ENCODE data around the gene CIPC. TPM values are rescaled to one million over a fixed set of nuclear protein-coding genes. Genes with fewer than 3 reads are reported as not detected.

CIPC gene
- total RNA-seq, 1 experiment from 2014 or later = 26.6 TPM

GRCh38 chr14:77067632-77068516 is 30.2 kb upstream of the CIPC start:
- TF ChIP-seq CTCF (conservative IDR thresholded peaks at IDR 0.05; ENCODE audit: low read depth, low read length) (peak; percentile 100), EZH2 (IDR thresholded peaks at IDR 0.05; ENCODE audit: low read length, unreplicated experiment) (no peak)
- DNase-seq (peak; percentile 95), ATAC-seq (peak; percentile 78)
- H3K79me2 ChIP-seq (ENCODE audit: low read length) = no peaks in the 10 kb centered on the region
- no peaks in the 10 kb centered on the region for H4K20me1 ChIP-seq (ENCODE audit: low read length)
- no TSS peak for BruUV-seq (replicated peaks)
- ChIA-PET POLR2A (ENCODE audit: unreplicated experiment) (no interaction called here), CTCF (interaction anchor here (0.6 to 1.7 kb wide), 5 partner anchors 8 to 192 kb away, joined by 3 to 10 read pairs (median 4); no protein-coding TSS in a partner anchor)
- no peaks in the 10 kb centered on the region for H3F3A ChIP-seq (ENCODE audit: low read length, unreplicated experiment)
- intact Hi-C loops (cut with micrococcal nuclease) = loop anchor here (1.0 to 2.0 kb wide), 2 partner anchors 25 to 40 kb away; partner anchors contain the start of gene IRF2BPL
- H3K4me3 ChIP-seq (ENCODE audit: low read length) = no peak overlapping the region
- no peaks in the 10 kb centered on the region for H3K9me2 ChIP-seq (replicated peaks; ENCODE audit: low read length)
- H3K4me1 ChIP-seq (ENCODE audit: insufficient read depth, low read length) = peaks cover 38% of the 10 kb centered on the region
- no peaks in the 10 kb centered on the region for H3K36me3 ChIP-seq (ENCODE audit: low read depth, low read length)
- H3K27ac ChIP-seq (ENCODE audit: low read length) = no peak overlapping the region
- H3K27me3 ChIP-seq (ENCODE audit: low read length) = no peaks in the 10 kb centered on the region
- H3K9ac ChIP-seq (ENCODE audit: low read length) = 0 out of 2 replicates have a peak overlapping the region, but pooled peaks have one; percentile 1
- peak overlapping the region; percentile 19 for H3K4me2 ChIP-seq (ENCODE audit: low read length)
- H2AFZ ChIP-seq (ENCODE audit: low read length) = peak overlapping the region; percentile 60
- H3K9me3 ChIP-seq (ENCODE audit: low read length) = no peaks in the 10 kb centered on the region

- DNase-seq = no peak
- BruUV-seq (replicated peaks) = no TSS peak
- no peaks in the 10 kb centered on the region for H4K20me1 ChIP-seq (ENCODE audit: low read length)
- no peak for TF ChIP-seq CTCF (conservative IDR thresholded peaks at IDR 0.05; ENCODE audit: low read depth, low read length)
- TF ChIP-seq EZH2phosphoT487 (IDR thresholded peaks at IDR 0.05; ENCODE audit: borderline replicate concordance, low read length) = no peak
- no peak for TF ChIP-seq EZH2 (IDR thresholded peaks at IDR 0.05; ENCODE audit: low read length, unreplicated experiment)
- H3K9me3 ChIP-seq (ENCODE audit: low read length) = no peaks in the 10 kb centered on the region
- peak; percentile 1; the same call in 1 of the 2 replicates for ATAC-seq
- H3K36me3 ChIP-seq (ENCODE audit: low read depth, low read length) = no peaks in the 10 kb centered on the region
- no peaks in the 10 kb centered on the region for H3K79me2 ChIP-seq (ENCODE audit: low read length)
- ChIA-PET CTCF (interaction anchor here (0.6 to 1.7 kb wide), 8 partner anchors 9 to 193 kb away, joined by 3 to 10 read pairs (median 4); no protein-coding TSS in a partner anchor), POLR2A (ENCODE audit: unreplicated experiment) (no interaction called here)
- no peaks in the 10 kb centered on the region for H3K27me3 ChIP-seq (ENCODE audit: low read length)
- peak overlapping the region; percentile 19 for H3K4me2 ChIP-seq (ENCODE audit: low read length)
- no peak overlapping the region for H3K4me3 ChIP-seq (ENCODE audit: low read length)
- intact Hi-C loops (cut with micrococcal nuclease) = loop anchor here (1.0 to 2.0 kb wide), 2 partner anchors 26 to 40 kb away; partner anchors contain the start of gene IRF2BPL
- H3K4me1 ChIP-seq (ENCODE audit: insufficient read depth, low read length) = peaks cover 40% of the 10 kb centered on the region
- no peak overlapping the region for H3K27ac ChIP-seq (ENCODE audit: low read length)
- no peak overlapping the region for H3K9ac ChIP-seq (ENCODE audit: low read length)
- no peaks in the 10 kb centered on the region for H3K9me2 ChIP-seq (replicated peaks; ENCODE audit: low read length)
- H3F3A ChIP-seq (ENCODE audit: low read length, unreplicated experiment) = no peaks in the 10 kb centered on the region
- peak overlapping the region; percentile 60 for H2AFZ ChIP-seq (ENCODE audit: low read length)
These were observed 29.4 kb upstream of the CIPC start for GRCh38 chr14:77068517-77069200.
